Gastroesophageal sphincter (tissue), 3 donors: ENCODE measurements around the gene CHML.

Source experiments
- CTCF ChIP-seq, 4 experiments: fragments of 200-600 bp in 2 of 4; fragments of 450-650 bp in 2 of 4; sonication (generic) in 1 of 4; IDR thresholded peaks; one replicate each; pipeline ENCODE4 v1.5.1; 2017 to 2019; ENCODE audit warnings: antibody characterized with exemption in 4 of 4, mild to moderate bottlenecking in 2 of 4, moderate library complexity in 2 of 4
- EP300 ChIP-seq: sonication (generic); formaldehyde crosslinking; IDR thresholded peaks from one replicate; pipeline ENCODE4 v1.6.1; 2017; ENCODE audit warnings: antibody characterized with exemption, mild to moderate bottlenecking
- POLR2A ChIP-seq, 2 donors: fragments of 450-650 bp; IDR thresholded peaks; one replicate each; pipeline ENCODE4 v1.6.1; 2017; ENCODE audit warnings: antibody characterized with exemption in 2 of 2, mild to moderate bottlenecking in 2 of 2, moderate library complexity in 1 of 2
- POLR2AphosphoS5 ChIP-seq: sonication (generic); formaldehyde crosslinking; IDR thresholded peaks from one replicate; pipeline ENCODE4 v1.6.1; 2017; ENCODE audit warnings: antibody characterized with exemption

- TF ChIP-seq POLR2AphosphoS5 = no peak
- TF ChIP-seq CTCF (IDR thresholded peaks at IDR 0.05) = no peak
- no peak for TF ChIP-seq EP300
- TF ChIP-seq POLR2A (IDR thresholded peaks at IDR 0.05) = no peak
Measured at GRCh38 chr1:241591317-241591716, 48.9 kb downstream of the CHML start.
